NCI-H2196 treated with DMSO at 0.1 percent for 48 hours (cell line): ENCODE results near the gene NKIRAS1.
"Not testable (repeated sequence)": the region's sequence is repeated elsewhere in the genome, so short reads cannot be mapped to it uniquely, and the experiment has no call there.

Experiments used
- DNase-seq: peaks from one replicate; lab custom pipeline; 2025; ENCODE audit not compliant: unreplicated experiment; lab: John Stamatoyannopoulos, UW

Gene NKIRAS1

DNA sequence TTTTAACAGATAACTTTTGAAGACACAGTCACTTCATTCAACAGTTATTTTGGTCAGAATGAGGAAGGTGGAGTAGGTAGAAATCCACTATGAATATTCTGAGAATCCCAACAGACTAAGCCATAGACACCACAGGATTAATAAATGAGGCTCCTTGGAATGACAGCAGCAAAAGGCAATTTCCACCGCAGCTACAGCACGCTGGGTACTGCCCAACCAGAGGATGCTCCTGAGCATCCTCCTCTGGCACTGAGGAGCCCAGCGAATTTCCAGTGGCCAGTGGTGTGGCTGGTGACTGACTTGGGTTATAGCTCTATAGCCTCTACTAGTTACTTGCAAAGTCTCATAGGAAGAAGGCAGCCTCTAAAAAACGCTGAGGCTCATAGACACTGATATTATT, 24.6 kb upstream of the NKIRAS1 start:
- DNase-seq, result no peak

DNA sequence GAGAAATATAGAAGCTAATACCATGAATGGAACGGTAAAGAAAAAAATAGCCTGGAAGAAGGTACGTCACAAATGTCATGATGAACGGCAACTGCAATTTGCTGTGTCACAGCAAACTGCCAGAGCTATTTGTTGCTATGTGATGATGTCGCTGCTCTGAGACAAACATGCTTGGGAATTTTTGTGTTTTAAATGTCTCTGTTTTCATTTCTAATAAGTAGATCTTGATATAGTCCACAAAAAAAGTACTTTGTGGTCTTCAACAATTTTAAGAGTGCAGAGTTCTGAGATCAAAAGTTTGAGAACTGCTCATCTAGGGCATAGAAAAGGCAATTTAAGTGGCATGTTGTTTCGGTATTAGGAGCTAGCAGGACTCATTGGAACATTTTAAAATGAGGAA, 24.0 kb upstream of the NKIRAS1 start:
- DNase-seq, result no peak

DNA sequence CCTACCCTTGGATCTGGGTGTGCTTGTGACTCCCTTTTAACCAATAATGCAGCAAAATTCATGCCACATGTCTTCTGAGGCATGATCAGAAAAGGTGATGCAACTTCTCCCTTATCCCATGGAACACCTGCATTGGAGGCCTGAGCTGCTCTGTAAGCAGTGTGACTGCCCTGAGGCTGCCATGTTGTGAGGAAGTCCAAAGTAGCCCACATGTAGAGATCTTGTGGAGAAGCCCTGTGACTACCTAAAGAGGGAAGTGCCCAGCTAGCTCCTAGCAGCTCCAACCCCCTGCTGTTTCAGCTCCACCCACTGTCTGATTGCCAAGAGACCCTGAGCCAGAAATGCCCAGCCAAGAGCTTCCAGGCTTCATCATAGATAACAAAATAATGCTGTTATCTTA, 21.9 kb upstream of the NKIRAS1 start:
- DNase-seq, result no peak

DNA sequence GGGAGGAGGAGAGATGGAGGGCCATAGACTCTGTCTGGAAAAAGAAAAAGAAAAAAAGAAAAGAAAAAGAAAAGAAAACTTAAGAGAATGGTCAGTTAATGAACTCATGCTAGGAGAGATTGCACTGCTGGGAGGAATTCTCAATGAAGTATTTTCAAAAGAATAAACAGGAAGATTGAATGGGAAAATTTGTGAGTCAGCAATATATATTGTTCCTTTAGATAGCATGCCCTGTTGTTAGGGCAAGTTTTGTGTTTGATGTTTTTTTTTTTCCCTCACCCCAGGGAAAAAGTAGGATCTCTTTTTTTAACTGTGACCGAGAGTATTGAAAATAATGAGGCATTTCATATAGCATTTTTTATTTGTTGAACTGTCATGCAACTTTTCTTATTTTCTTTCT, 20.5 kb upstream of the NKIRAS1 start:
- no peak for DNase-seq

DNA sequence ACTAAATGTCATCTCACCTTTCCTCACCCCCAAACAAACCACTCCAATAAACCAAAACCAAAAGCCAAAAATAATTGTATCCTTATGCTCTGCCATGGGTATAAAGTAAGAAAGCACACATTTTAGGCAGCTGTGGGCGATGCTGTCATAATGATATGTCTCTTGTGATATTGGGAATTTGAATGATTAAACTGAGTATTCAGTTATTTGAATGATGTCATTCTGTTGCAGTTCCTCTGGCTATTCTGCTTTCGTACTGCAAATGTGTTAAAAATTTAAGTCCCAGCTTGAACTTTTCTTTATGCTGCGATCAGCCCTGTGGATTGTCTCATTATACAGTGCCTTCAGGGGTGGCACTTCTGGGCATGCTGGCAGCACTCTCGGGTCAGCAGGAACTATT, 17.5 kb upstream of the NKIRAS1 start:
- DNase-seq, result no peak

DNA sequence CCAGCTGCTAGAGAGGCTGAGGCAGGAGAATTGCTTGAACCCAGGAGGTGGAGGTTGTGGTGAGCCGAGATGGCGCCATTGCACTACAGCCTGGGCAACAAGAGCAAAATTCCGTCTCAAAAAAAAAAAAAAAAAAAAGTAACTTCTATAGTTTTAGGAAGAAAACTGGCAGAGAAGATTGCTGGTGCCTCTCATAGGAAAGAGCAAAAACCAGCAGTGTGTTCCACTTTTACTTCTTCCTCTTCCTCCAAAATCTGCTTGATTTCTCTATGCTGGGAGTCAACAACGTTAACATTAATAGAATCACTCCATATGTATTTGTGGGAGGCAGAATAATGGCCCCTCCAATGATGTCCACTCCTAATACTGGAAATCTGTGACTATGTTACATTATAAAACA, 15.8 kb upstream of the NKIRAS1 start:
- DNase-seq, result no peak

DNA sequence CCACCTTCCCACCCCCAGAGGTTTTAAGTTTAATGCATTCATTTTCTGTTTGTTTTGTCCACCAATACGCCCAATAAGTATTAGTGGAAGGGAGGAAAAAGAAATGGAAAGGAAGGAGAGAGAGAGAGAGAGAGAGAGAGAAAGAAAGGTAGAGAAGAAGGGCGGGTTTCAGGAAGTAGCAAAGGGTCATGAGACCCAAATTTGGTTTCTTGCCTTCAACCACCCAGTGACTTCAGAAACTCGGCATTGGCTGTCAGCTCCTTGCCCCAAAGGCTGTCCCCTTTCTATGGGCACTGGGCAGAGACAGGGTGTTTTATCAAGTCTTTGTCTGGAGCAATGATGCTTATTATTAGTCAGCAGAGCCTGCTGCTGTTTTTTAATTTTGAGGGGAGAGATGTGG, 14.8 kb upstream of the NKIRAS1 start:
- no peak for DNase-seq

DNA sequence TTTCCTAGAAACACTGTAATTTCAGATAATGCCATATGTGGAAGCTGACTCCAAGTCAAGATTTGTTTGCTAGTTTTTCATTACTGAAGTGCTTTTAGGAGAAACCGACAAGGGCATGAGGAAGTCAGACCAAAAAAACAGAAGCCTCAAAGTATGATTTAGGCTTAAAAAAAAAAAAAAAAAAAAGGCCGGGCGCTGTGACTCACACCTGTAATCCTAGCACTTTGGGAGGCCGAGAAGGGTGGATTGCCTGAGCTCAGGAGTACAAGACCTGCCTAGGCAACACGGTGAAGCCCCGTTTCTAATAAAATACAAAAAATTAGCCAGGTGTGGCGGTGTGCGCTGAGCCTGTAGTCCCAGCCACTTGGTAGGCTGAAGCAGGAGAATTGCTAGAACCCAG, 11.7 kb upstream of the NKIRAS1 start:
- DNase-seq, result no peak

DNA sequence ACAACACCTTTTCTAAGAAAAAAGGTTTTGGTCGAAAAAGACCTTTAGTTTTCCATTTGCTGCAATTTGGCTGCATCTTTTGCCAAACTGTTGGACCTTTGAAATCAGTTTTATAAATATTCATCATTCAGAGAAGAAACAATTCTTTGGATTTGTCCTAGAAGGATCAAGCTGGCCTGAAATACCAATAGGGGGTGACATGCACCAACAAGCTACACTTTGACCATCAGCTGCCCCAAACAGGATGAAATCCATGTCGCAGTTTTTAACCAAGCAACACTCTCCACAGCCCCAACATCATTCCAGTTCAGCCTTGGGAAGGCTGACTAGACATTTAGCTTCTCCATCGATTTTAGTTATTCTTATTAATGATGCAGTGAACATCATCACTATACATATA, 9.9 kb upstream of the NKIRAS1 start:
- no peak for DNase-seq

DNA sequence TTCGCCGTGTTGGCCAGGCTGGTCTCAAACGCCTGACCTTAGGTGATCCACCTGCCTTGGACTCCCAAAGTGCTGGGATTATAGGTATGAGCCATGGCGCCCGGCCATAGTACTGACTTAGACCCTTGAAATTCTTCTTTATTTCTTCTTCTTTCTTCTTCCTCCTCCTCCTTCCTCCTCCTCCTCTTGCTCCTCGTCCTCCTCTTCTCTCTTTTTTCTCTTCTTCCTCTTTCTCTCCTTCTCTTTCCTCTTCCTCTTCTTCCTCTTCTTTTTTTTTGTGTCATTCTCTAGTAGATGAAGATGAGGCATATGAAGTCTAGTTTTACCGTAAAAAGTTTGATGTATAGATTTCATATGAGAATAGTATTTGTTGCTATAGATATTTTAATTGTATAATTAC, 9.5 kb upstream of the NKIRAS1 start:
- no peak for DNase-seq

DNA sequence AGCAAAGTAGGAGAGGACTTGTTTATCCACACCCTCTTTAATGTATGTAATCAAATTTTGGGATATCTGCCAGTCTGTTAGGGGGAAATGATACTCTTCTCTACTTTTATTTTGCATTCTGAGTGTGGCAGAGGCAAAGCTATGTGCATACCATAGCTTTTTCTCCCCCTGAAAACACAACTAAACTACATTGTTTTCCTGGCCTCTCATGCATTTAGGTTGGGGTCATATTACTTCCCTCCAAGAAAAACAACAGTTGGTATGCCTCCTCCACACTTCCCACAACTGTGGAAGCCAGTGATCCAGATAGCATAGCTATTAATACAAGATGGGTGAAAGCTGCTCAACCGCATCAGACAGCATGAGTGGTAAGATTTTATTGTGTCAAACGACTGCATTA, 7.0 kb upstream of the NKIRAS1 start:
- no peak for DNase-seq

DNA sequence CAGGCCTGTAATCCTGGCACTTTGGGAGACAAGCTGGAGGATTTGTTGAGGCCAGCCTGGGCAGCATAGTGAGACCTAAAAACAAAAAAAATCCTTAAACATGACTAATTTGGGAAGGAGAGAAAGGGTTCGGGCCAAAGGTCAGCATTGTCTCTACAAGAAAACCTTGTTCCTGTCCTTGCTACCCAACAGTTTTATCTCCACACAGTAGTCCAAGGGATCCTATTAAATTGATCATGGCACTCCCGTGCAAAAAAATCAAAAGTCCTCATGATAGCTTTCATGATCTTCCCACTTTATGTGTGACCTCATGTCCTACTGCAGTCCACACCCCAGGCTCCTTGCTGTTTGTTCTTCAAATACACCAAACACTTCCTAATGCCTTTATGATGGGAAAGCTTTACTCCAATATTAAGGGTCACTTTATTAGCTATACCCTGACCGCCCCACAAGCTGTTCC, 4.3 kb upstream of the NKIRAS1 start:
- DNase-seq, result no peak

DNA sequence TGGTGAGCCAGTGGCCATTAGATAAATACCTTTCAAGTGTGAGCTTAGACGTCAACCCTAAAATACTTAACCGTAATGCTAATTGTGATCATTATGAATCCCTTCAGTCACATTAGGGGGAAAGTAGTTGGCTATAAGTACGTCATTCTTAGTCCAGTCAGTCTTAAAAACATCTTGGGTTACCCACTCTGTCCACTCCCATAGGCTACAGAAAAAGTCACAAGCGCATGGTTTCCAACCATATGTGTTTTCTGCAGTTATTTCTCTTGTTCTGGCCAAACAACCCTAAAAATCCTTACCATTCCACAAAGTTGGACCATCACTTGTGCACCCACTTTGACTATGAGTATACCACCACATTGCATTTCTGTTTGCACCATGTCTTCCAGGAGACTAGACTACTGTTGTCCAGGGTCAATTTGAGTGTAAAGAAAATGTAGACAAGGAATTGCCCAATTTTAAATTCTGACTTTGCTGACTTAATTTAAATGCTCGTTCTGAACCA, 3.4 kb upstream of the NKIRAS1 start:
- no peak for DNase-seq

DNA sequence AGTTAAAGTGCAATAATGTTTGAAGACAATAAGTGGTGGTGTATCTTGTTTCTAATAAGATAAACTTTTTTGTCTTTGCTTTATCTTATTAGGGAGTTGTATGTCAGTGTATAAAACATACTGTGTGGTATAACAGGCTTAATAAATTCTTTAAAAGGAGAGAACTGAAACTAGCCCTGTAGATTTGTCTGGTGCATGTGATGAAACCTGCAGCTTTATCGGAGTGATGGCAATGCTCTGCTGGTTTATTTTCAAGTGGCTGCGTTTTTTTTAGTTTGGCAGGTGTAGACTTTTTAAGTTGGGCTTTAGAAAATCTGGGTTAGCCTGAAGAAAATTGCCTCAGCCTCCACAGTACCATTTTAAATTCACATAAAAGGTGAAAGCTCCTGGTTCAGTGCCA, 2.8 kb upstream of the NKIRAS1 start:
- no peak for DNase-seq

DNA sequence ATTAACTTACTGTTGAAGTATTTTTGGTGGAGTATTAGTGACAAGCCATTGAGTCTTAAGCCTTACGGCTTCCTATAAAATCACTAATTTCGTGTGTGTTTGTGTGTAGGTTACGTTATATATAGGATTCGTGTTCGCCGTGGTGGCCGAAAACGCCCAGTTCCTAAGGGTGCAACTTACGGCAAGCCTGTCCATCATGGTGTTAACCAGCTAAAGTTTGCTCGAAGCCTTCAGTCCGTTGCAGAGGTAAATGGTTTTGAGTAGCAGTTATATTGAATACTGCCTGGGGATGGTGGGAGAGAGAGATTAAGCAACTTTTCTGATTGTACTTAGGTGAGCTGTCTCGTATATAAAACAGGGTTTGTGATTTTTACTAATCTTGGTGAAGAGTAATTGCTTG, 1.5 kb upstream of the NKIRAS1 start:
- not testable (repeated sequence) for DNase-seq

DNA sequence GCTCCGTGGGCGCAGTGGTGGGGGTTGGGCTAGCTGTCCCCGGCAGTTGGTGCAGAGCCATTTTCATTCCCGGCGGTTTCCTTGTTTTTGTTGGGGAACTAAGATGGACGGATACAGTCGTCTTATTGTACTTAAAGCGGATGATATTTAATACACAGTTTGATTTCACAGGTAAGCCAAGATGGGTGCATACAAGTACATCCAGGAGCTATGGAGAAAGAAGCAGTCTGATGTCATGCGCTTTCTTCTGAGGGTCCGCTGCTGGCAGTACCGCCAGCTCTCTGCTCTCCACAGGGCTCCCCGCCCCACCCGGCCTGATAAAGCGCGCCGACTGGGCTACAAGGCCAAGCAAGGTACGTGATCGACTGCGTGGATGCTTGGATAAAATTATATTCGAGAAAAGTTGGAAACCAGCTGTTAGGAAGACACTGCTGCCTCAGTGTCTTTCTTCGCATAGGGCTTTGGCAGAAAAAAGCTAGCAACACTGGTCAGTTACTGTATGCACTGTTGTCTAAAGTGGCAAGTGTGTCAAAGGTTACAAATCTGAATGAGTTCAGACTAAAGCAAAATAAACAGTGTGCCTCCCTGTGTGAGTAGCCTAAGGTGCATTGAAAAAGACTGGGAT, 1.0 kb upstream of the NKIRAS1 start:
- not testable (repeated sequence) for DNase-seq

DNA sequence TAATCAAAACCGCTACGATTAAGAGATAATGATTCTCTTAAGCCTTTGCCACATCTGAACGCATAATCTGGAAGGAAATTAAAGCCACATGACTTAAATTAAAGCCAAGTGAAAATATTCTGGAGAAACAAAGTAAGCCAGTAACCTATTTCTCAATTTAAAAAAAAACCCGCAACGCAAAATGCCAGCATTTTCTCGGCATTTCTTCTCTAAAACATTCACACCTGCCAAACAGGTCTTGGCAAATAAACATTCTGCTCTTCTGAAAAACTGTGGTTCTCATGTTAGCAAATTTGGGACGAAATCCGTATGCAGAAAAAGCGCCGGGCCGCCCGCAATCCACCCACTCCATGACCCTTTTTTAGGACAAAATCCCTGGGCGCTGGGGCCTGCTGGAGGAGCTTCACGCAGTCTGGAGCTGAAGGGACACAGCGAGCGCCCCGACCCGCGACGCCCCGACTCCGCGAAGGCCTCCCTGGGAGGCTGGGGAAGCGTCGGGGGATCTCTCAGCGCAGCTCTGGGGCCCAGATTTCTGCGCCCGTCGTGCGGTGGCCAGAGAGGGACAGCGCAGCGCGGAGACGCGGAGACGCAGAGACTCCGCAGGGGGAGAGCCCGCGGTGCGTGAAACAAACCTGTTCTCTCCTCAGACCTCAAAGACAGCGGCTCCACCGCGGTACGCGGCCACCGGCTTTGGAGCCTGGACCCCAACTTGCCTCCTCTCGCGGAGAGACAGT, 471 bp downstream of the NKIRAS1 start:
- no peak for DNase-seq

DNA sequence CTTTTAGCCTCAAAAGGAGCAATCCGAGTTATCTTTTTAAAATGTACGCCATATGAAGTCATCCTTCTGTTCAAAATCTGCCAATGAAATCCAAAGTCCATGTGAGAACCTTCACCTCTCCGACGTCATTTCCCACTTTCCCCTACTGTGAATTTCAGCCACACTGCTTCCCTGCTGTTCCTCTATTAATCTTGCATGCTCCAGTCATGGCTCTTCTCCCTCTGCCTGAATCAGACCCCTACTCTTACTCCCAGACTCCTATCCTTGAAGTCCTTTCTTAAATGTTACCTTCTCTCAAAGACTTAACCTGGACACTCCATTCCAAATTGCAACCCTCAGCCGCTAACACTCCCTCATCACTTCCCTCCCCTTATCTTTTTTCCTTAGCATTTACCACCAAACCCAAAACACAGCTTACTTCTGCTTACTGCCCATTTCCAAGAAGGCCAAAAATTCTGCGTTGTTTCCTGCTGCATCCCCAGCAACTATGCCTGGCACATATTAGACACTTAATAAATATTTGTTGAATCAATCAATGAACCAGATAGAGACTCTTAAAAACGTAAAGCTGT, 1.2 kb downstream of the NKIRAS1 start:
- DNase-seq, result no peak

DNA sequence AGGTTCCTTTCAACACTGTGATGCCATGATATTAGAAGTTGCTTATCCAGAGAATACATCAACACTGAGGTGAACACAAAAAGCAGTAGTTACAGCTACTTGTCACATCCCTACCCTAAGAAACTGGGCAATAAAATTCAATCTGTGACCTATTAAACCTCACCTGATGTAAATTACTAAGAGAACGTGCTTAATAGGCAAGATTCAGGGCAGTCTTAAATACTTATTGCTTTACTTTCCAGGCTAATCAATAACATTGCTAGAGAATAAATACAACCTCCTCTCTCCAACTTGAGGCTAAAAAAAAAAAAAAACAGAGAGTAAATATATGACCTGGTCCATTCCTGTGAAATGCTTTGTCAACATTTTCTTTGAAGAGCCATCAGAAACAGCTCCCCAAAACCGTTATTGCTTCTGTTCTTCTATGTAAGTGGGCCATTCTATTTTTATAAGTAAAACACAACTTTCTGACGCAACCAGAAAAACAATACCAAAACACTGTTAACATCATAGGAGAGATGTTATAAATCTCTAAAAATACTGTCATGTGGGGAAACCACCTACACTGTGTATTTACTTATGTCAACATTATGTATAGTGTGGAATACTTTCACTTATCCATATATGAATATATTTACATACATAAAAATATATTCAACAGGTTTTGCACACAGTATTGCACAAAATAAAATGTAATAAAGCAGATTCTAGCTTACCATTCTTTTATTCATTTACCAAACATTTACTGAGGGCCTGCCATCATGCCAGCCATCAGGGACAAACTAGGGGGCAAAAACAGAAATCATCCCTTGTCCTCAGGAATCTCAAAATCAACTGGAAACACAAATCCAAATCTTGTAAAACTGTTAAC, 2.7 kb downstream of the NKIRAS1 start:
- no peak for DNase-seq

DNA sequence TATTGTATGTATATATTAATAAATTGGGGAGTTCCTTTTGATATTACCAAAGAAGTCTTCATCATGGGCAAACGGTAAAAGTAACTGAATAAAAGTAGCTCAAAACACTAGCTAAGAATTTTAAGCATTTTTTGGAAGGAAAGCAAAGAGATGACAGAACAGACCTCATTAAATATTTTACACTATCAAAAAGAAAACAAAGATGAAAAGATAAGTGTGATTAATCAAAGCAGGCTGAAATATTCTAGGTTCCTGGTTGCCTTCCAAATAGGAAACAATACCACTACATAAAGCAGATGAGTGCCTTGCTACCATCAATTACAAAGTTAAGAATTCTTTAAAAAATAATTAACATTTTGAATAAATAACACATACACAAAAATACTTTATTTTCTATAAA, 3.6 kb downstream of the NKIRAS1 start:
- DNase-seq, result no peak

DNA sequence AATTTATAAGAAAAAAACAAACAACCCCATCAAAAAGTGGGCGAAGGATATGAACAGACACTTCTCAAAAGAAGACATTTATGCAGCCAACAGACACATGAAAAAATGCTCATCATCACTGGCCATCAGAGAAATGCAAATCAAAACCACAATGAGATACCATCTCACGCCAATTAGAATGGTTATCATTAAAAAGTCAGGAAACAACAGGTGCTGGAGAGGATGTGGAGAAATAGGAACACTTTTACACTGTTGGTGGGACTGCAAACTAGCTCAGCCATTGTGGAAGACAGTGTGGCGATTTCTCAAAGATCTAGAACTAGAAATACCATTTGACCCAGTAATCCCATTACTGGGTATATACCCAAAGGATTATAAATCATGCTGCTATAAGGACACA, 4.5 kb downstream of the NKIRAS1 start:
- DNase-seq, result not testable (repeated sequence)
